PC-9 (cell line): ENCODE results near the gene GRIP2.

Experiments used
- CTCF ChIP-seq: fragments of 200-600 bp; sonication (generic); conservative IDR thresholded peaks from 2 replicates; pipeline ENCODE4 v1.6.1; 2017; ENCODE audit warnings: mixed run types, antibody characterized with exemption, mild to moderate bottlenecking, moderate library complexity
- EZH2 ChIP-seq: fragments of 200-600 bp; sonication (generic); IDR thresholded peaks from 2 replicates; pipeline ENCODE4 v1.8.0; 2017; ENCODE audit warnings: antibody characterized with exemption, low read depth

- TF ChIP-seq CTCF, result no peak
- no peak for TF ChIP-seq EZH2
Measured at GRCh38 chr3:14532691-14533456, 7.3 kb downstream of the GRIP2 start.
